NCI-H2227 treated with DMSO at 0.1 percent for 48 hours (cell line): Measurements from ENCODE around the gene MOB3B.

Experiments
- DNase-seq: peaks from one replicate; lab custom pipeline; 2025; lab: John Stamatoyannopoulos, UW

The MOB3B gene

GRCh38 chr9:27388150-27388549 lies 141.5 kb downstream of the MOB3B start:
- DNase-seq: no peak

GRCh38 chr9:27387722-27388121 lies 141.9 kb downstream of the MOB3B start:
- DNase-seq: no peak

GRCh38 chr9:27386571-27387091 lies 143.0 kb downstream of the MOB3B start:
- no peak for DNase-seq

GRCh38 chr9:27385606-27386322 lies 143.8 kb downstream of the MOB3B start:
- no peak for DNase-seq

GRCh38 chr9:27384262-27385014 lies 145.2 kb downstream of the MOB3B start:
- no peak for DNase-seq

GRCh38 chr9:27383524-27383923 lies 146.1 kb downstream of the MOB3B start:
- no peak for DNase-seq

- DNase-seq: no peak
Measured at GRCh38 chr9:27382975-27383374, 146.6 kb downstream of the MOB3B start.

- no peak for DNase-seq
Measured at GRCh38 chr9:27382308-27382707, 147.3 kb downstream of the MOB3B start.

GRCh38 chr9:27379311-27380251 lies 150.0 kb downstream of the MOB3B start:
- no peak for DNase-seq

GRCh38 chr9:27377811-27378456 lies 151.7 kb downstream of the MOB3B start:
- no peak for DNase-seq

GRCh38 chr9:27377147-27377807 lies 152.3 kb downstream of the MOB3B start:
- DNase-seq: no peak

GRCh38 chr9:27373851-27374250 lies 155.8 kb downstream of the MOB3B start:
- DNase-seq: no peak

GRCh38 chr9:27372615-27373014 lies 157.0 kb downstream of the MOB3B start:
- no peak for DNase-seq

GRCh38 chr9:27371382-27371781 lies 158.2 kb downstream of the MOB3B start:
- DNase-seq: no peak

- no peak for DNase-seq
Measured at GRCh38 chr9:27369591-27369990, 160.0 kb downstream of the MOB3B start.

- no peak for DNase-seq
Measured at GRCh38 chr9:27368316-27368985, 161.2 kb downstream of the MOB3B start.

GRCh38 chr9:27367921-27368315 lies 161.7 kb downstream of the MOB3B start:
- no peak for DNase-seq

GRCh38 chr9:27367175-27367798 lies 162.3 kb downstream of the MOB3B start:
- no peak for DNase-seq

- DNase-seq: no peak
Measured at GRCh38 chr9:27365707-27366376, 163.8 kb downstream of the MOB3B start.
